Posterior vena cava (tissue), 2 donors: ENCODE measurements around the gene QDPR. TPM values are rescaled to one million over a fixed set of nuclear protein-coding genes. Genes with fewer than 3 reads are reported as not detected.

ENCODE experiments used
- DNase-seq: peaks from one replicate; pipeline ENCODE4 v3.0.0-alpha.2; 2020; ENCODE audit warnings: low spot score
- intact Hi-C, 2 donors: fragments of 100-400 bp; cut with DNase I; formaldehyde crosslinking; loops; one replicate each; pipeline versions ENCODE4 v1.14.1 to v1.14.2; 2022 to 2023
- total RNA-seq, 2 donors: library from RNA; stranded (reverse); fragmentation: NEBNext Ultra II Directional; extraction: Animal tissue kit (Norgen Biotek cat#: 25700); gene quantifications; one replicate each; pipeline ENCODE4 v1.2.1, GENCODE V29; 2021
- donor health status: DM: yes; HTN: yes; CAD: no.
- donor health status: DM: yes; HTN: yes; CAD: no.

Gene QDPR
- total RNA-seq, 2 donors from 2014 or later: 11.9 to 20.2 TPM

DNA sequence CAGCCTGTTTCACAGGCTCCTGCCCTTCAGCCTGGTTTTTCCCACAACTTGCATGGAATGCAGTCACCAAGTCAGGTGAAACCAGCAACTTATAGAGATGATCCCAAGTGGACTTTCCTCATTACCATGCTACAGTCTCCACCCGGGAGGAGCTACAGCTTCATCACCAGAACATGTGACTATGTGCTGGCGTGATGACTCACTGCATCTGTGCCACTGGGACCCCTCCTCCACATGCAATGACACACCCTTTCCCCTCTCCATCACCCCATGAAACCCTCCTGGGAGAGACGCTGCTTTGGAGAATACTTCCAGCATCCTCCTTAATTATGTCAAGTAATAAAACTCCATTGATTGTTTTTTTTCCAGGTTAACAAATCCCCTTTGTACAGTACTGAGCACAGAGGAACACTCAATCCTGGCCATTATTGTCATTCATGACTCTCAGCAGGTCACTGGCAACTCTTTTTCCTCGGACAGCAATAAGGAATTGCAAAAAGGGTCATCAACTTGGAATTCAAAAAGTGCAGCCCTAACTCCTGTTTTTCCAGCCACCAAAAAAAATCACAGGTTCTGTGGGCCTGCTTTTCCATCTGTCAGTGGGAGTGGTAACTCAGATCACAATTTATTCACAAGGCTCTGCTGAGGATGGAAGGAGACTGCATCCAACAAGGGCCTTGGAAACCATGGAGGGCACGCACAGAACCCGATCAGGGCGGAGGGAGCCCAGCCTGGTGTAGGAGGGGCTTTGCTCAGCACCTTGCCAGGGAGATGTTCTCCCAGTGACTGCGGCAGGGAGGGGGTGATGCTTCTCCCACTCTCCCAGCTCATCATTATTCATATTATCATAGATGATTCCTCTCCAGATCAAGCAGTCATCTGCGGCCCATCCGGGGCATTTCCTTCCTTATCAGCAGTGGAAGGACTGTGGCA lies 17.4 kb downstream of the QDPR start:
- DNase-seq: no peak
- intact Hi-C loops: no loop called here

DNA sequence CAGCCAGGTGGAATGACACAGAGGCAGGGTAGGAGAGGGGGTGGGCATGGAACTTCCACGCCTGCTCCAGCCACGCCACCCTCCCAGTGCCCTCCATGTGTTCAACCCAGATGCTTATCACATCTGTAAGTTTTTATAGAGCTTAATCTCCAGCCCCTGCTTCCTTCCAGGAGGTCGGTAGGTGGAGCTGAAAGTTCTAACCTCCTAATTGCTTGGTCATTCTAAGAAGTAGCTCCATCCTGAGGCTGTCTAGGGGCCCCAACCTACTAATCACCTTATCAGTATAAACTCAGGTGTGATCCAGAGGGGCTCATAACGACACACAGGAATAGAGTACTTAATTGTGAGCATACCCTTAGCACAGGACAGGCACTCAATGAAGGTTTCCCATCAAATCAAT lies 18.3 kb downstream of the QDPR start:
- intact Hi-C loops: no loop called here
- DNase-seq: no peak

DNA sequence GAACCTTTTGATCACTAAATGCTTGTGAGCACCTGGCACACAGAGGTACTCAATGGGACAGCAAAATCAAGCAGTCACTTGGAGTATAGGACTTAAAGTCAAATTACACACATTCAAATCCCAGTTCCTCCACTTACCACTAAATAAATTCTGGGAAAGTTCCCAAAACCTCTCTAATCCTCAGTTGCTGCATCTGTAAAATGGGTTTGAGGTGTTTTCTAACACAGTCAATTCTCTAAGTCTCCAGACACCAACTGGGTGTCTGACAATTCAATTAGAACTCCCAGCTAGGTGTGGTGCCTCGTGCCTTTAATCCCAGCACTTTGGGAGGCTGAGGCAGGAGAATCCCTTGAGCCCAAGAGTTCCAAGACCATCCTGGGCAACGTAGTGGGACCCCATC lies 19.0 kb downstream of the QDPR start:
- intact Hi-C loops: no loop called here
- DNase-seq: no peak

- DNase-seq: no peak
- intact Hi-C loops: no loop called here
Measured at GRCh38 chr4:17492058-17492741, 19.7 kb downstream of the QDPR start.

GRCh38 chr4:17491196-17491595 lies 20.7 kb downstream of the QDPR start:
- no peak for DNase-seq

GRCh38 chr4:17490575-17491059 lies 21.3 kb downstream of the QDPR start:
- no peak for DNase-seq

More at GRCh38 chr4:17491196-17491595, 20.7 kb downstream of the QDPR start:
- intact Hi-C loops: no loop called here

DNA sequence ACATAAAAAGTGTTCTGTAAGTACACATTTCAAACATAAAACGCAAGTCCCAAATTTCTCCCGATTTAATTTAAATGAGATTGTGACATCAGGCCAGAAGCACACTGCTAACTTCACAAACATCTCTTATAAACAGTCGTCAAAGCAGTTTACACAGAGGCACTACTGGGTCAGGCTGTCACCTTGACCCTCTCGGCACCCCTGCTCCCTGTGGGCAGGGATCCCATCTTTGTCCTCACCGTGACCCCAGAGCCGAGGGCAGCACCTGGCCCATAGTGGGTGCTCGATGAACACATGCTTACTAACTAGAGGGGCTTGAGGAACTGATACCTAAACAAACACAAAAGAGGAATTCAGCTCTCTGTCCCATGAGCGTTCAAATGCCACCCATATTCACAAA lies 22.2 kb downstream of the QDPR start:
- intact Hi-C loops: no loop called here
- no peak for DNase-seq

More at GRCh38 chr4:17490575-17491059, 21.3 kb downstream of the QDPR start:
- intact Hi-C loops: no loop called here

GRCh38 chr4:17489123-17489522 lies 22.8 kb downstream of the QDPR start:
- intact Hi-C loops: no loop called here
- DNase-seq: no peak

DNA sequence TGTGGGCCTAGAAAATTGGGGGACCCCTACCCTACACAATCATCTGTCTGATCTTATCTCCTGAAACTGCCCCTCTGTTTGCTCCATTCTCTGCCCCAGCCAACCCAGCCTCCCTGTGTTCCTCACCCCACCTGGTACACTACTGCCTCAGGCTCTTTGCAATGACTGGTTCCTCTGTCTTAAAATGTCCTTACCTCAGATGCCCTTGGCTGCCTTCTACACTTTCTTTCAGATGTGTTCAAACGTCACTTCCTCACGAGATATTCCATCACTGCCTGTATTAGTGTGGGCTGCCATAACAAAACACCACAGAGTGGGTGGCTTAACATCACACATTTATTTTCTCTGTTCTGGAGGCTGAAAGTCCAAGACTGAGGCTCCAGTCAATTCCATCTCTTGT lies 29.2 kb downstream of the QDPR start:
- intact Hi-C loops: no loop called here
- no peak for DNase-seq

- DNase-seq: no peak
- intact Hi-C loops: no loop called here
Measured at GRCh38 chr4:17480955-17481354, 30.9 kb downstream of the QDPR start.

GRCh38 chr4:17480210-17480927 lies 31.5 kb downstream of the QDPR start:
- intact Hi-C loops: no loop called here
- DNase-seq: no peak

DNA sequence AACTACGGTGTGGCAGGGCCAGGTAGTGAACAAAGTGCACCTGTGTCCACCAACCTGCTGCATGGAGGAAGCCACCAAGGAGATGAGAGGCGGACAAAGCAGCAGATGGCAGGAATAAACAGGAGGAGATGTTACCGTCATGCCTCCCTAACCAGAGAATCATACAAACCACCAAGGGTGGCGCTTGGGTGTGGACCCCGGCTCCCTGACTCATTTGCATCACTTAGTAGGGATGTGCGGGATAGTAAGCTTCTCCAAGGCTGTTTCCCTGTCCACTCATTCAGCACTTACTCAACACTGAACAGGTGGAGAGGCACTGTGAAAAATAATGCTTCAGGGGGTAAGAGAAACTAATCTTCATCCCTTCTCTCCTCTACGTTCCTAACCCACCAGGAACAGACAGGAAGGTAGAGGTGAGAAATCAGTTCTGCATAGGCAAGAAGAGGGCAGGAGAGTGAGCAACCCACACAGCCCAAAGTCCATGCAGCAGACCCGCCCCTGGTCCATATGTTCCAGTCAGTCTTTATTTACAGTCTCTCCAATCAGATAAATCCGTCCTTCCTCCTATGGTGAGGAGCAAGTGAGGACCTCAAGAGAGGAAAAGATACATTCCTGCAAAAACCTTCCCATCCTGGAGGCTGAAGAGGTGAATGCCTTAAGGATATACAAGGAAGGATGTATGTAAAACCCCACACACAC lies 34.0 kb downstream of the QDPR start:
- intact Hi-C loops: no loop called here
- DNase-seq: no peak

- intact Hi-C loops: no loop called here
- DNase-seq: no peak
Measured at GRCh38 chr4:17476853-17477252, 35.0 kb downstream of the QDPR start.

GRCh38 chr4:17475481-17475880 lies 36.4 kb downstream of the QDPR start:
- intact Hi-C loops: no loop called here
- DNase-seq: no peak

DNA sequence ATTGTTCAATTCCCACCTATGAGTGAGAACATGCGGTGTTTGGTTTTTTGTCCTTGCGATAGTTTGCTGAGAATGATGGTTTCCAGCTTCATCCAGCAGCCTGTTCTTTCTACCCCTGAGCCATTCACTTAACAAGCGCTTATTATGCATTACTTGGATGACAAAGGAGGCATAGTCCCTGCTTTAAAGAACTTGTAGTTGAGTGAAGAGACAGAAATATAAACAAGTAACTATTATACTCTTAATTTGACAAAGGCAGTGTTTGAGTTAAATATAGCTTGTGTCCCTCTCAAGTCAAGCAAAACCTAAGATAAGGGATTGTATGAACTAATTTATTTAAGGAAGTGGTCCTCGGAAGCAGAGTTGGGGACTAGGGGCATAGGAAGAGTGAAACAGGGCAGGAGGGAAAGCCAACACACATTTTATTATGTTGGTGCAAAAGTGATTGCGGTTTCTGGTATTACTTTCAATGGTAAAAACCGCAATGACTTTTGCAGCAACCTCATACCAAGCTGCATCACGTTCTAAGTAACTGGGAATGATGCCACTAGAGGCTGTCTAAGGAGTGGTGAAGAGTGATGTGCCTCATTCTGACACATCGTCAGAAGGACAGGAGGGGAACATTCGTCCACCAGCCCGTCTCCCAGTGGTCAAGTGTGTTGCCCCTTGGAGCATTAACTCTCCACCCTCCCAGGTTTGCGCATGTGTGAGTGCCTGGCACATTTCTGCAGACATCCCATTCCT lies 41.8 kb downstream of the QDPR start:
- intact Hi-C loops: loop anchor here (5.0 to 10.0 kb wide), 2 partner anchors 115 to 123 kb away; no protein-coding TSS in a partner anchor
- no peak for DNase-seq

DNA sequence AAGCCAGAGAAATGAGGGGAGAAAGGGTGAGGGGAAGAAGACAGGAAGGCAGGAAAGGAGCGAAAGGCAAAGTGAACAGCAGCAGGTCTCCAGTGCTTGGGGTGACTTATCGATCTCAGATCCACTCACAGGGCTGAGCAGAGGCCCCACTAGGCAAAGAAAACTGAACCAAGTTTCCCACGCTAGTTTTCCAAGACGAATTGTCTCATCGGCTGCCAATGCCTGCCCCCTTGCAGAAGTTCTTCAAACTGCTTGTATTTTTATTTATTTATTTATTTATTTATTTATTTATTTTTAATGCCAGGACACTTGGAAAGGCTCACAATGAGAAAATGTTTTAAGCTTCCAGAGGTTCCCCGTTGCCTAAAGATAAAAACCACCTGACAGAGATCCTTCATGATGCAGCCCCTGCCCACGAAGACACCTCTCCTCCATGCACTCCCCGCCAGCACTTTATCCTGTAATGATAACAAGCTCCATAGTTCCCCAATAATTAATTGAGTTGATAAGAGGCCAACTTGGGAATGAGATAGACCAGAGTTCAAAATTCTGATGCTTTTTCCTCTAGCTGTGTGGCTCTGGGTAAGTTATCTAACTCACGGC lies 43.2 kb downstream of the QDPR start:
- intact Hi-C loops: loop anchor here (5.0 to 10.0 kb wide), 2 partner anchors 114 to 121 kb away; no protein-coding TSS in a partner anchor
- no peak for DNase-seq

DNA sequence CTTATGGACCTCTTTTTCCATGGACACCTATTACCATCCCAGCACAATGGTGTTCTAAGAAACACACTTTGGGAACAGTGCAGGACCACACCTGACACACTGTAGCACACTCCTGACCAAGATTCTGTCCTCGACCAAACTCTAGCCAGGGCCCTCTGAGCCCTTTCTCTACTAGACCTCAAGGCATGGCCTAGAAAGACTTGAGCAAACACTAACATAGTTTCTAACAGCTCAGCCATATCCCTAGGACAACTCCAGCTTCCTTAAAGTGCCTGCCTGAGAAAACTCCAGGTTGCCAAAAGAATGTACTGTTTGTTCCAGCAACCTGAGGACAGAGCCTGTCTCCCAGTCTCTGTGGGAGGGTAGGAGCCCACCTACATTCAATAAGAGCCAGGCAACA lies 48.3 kb downstream of the QDPR start:
- DNase-seq: no peak
- intact Hi-C loops: loop anchor here in 1 of 2 donors (10.0 kb wide), 1 partner anchor 109 kb away; no protein-coding TSS in a partner anchor

- intact Hi-C loops: no loop called here
- DNase-seq: no peak
Measured at GRCh38 chr4:17450269-17450804, 61.6 kb downstream of the QDPR start.
